Heart left ventricle (tissue), 13 donors: Measurements from ENCODE around the gene DCTN5.

Experiments used
- CTCF ChIP-seq, 12 donors: fragments of 200-600 bp; sonication (generic) in 4 of 12; IDR thresholded peaks; one replicate each; pipeline versions ENCODE4 v1.5.0 to v1.8.0; 2018 to 2022; ENCODE audit warnings: antibody characterized with exemption in 12 of 12, mild to moderate bottlenecking in 5 of 12
- POLR2A ChIP-seq, 2 donors: fragments of 450-650 bp; IDR thresholded peaks; one replicate each; pipeline ENCODE4 v1.6.1; 2017; ENCODE audit warnings: antibody characterized with exemption in 2 of 2, mild to moderate bottlenecking in 2 of 2, moderate library complexity in 2 of 2
- donor health status: ischemic (EF 13 %, LVEDD 7.1; RV severe dilation, severe dysfunction).
- donor health status: DM: no; HTN: yes; CAD: no.
- donor health status: DM: no; HTN: no; CAD: no.
- donor health status: ischemic (EF 25% LVEDD 6.9; RV normal size, moderate dysfunction).
- donor health status: ischemic (EF 25% LVEDD 5.7; RV mildly dilated, moderate dysfunction).
- donor health status: ischemic (EF 35%, LVEDD 5.7; RV mildly dilated, moderate dysfunction).
- donor health status: nonischemic (EF 11% LVEDD 7.7; RV severe dilation, severe dysfunction).
- donor health status: DM: yes; HTN: yes; CAD: no.
- donor health status: PGD.
- donor health status: ischemic (EF 29% LVEDD 5.4; RV normal size, mild dysfunction).
- donor health status: nonischemic (EF 23%, LVEDD 6.1; RV moderate dilation, normal function).

- TF ChIP-seq CTCF (IDR thresholded peaks at IDR 0.05) (no peak), POLR2A (IDR thresholded peaks at IDR 0.05) (no peak)
These were observed 63.7 kb downstream of the DCTN5 start for GRCh38 chr16:23704772-23705516.
